Activated T-helper 1 cell treated with anti-CD3 and anti-CD28 coated beads, Interleukin-2, amount 50 U/mL, for 16 hours (primary cell): ENCODE measurements around the gene CCDC54.

Experiments
- DNase-seq, 2 donors: peaks; one replicate each; pipeline ENCODE4 v3.0.0-alpha.2; 2020; ENCODE audit warnings: low read depth in 1 of 2, low spot score in 1 of 2

The CCDC54 gene

GRCh38 chr3:107392549-107393165 is 15.4 kb downstream of the CCDC54 start:
- DNase-seq, result no peak

- no peak for DNase-seq
These were observed 17.3 kb downstream of the CCDC54 start for GRCh38 chr3:107394502-107394901.

DNA sequence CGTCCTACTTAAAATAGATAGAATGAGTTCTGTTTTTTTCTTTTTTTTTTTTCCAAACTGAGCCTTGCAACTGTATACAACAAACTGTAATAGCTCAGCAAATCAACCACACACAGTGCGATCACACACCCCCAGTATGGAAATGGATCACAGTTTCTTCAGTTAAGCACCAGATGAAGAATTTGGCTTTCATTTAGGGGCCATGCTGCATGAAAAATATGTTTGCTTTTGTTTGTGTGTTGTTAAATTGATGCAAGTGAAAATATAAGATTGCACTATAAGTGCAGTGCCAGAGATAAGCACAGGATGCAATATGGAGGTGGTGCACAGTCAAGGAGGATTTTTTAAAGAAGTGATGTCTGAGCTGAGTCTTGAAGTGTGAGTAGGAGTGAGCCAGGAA is 17.8 kb downstream of the CCDC54 start:
- no peak for DNase-seq

- DNase-seq, result no peak
These were observed 24.1 kb downstream of the CCDC54 start for GRCh38 chr3:107401301-107401700.

- DNase-seq, result no peak
These were observed 25.0 kb downstream of the CCDC54 start for GRCh38 chr3:107402214-107402613.

DNA sequence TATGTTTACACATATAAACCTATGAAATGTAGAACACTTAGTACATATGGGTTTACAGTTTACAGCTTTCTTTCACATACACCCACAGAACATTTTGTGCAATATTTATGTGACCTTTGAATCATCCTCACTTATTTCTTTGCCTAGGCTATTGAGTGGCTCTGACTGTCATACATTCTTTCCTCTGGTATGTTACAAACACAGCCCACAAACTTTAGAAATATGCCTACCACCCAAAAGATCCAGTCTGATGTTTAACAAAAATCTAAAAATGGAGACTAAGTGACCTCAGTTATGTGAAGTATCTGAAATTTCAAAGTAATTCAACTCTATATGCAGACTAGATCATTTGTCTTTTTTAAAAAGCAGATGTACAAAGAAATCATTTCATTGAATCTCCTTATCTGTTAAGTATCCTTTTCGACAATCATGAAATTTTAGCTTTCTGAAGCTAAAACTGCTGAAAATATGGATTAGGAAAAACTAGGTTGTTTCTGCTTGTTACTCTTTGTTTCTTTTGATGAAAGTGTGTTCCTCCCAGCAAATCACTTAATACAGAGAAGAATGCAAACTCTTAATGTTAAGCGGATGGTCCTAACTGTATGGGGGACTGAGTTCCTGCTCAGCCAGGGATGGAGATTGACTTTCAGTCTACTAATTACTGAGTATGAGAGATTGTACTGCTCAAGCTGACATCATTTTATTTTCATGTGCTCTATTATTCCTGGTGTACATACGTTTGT is 27.7 kb downstream of the CCDC54 start:
- no peak for DNase-seq

DNA sequence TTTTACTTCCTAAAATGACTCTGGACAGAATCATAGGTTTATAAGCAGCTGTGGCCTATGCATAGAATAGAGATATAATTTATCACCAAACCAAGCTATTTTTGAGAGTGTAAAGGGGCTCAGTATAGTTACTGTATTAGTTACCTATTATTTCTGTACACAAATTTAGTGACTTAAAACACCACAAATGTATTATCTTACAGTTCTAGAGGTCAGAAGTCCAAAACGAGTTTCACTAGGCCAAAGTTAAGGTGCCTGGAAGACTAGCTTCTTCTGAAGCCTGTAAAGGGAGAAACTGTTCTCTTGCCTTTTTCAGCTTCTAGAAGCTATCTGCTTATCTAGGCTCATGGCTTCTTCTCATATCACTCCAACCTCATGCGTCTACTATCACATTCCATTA is 30.1 kb downstream of the CCDC54 start:
- DNase-seq, result no peak

- DNase-seq, result no peak
These were observed 31.3 kb downstream of the CCDC54 start for GRCh38 chr3:107408513-107408912.

DNA sequence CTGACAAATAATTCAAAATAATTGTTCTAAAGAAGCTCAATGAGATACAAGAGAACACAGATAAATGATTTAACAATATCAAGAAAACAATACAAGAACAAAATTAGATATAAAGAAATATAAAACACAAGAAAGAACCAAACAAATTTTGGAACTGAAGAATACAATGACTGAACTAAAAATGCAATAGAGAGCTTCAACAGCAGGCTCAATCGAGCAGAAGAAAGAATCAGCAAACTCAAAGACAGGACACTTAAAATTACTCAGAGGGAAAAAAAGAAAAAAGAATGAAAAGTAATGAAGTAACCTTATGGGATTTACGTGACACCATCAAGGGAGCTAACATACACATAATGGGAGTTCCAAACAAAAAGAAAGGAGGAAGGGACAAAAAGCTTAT is 32.1 kb downstream of the CCDC54 start:
- DNase-seq, result no peak

DNA sequence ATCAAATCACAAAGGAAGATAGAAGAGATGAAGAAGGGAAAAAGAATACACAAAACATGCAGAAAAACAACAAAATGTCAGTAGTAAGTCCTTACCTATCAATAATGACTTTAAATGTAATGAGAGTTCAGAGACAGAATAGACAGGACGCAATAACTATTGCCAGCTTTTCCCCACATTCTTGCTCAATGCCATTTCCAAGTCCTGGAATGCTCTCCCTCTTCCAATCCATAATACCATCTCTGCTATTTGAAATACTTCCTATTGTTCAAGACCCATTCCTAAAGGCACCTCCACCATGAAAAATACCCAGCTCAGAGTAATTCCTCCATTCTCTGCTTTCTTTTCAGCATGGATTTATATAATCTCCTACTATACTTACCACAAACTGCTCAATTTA is 33.4 kb downstream of the CCDC54 start:
- no peak for DNase-seq

DNA sequence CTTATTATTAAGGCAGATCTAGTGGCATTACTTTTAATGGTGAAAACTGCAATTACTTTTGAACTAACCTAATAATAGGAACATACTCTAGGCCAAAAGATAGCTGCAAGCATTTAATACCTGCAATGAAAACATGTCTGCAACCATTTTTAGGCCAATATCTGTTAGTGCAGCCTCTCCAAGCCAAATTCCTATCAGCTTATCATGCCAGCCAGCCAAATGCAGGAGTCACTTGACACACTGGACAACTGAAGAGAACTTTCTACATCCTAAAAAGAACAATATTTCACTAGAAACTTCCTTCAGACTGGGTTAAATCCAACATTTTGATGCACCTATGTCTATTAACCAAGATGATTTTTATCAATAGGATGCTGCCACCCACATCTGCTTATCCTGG is 33.8 kb downstream of the CCDC54 start:
- DNase-seq, result no peak

- DNase-seq, result no peak
These were observed 34.5 kb downstream of the CCDC54 start for GRCh38 chr3:107411779-107412178.

DNA sequence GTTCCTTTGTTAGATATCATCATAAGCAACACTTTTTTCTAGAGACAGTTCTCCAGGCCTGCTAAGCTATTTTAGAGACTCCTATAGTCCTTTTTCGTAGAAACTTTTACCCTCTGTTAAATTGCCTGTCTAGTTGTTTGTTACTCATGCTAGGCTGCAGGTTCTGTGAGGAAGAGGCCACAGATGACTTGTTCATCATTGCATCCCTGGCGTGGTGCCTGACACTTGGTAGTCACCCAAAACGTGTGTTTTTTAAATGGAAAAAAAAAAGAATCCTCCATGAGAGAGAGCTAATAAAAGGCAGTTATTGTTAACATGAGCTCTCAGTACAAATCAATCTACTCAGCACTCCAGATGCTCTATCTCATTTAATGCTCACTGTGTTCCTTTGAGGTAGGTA is 35.1 kb downstream of the CCDC54 start:
- no peak for DNase-seq

- no peak for DNase-seq
These were observed 36.0 kb downstream of the CCDC54 start for GRCh38 chr3:107413264-107413663.

GRCh38 chr3:107414325-107414964 is 37.2 kb downstream of the CCDC54 start:
- DNase-seq, result no peak

DNA sequence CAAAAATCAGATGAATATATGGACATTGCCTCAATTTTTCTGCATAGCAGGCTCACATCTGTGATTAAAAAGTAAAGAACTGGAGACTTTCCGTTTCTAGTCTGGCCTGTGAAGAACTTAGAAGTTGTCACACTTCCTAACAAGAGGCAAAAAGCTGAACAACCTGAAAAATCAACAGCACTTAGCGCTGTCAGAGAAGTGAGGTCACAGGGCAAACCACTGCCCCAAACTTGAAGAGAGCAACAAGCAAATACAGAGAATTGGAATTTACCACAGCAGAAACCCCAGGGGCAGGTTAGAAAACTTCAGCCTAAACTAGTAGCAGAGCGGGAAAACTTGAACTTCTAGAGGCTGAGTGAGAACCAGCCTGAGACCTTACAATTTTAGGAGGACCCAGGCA is 38.9 kb downstream of the CCDC54 start:
- no peak for DNase-seq

GRCh38 chr3:107416886-107417285 is 39.6 kb downstream of the CCDC54 start:
- no peak for DNase-seq

DNA sequence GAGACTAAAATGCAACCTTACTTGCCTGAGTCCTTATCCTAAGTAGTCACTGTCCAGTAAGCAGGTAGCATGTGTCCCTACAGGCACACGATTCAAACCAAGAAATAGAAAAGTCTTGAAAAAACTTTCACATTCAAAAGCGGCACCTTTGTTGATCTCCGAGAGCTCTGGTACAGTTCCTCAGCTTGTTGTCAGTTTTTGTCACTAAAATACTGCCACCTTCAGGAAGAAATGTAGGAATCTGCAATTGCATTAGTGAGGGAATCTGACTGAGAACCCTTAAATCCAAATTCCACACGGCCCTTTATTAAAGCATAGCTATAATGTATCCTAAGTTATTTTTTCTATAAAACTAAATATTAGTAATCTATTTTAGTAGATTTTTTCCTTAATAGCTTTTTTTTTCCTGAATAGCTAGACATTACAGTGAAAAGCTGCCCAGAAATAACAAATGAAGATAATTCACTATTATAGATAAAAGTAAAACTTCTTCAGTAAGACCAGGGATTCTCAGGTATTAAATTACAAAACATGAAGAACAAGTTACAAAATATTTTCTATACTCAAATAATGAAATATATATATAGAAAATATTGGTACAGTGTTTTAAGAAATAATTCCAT is 44.0 kb downstream of the CCDC54 start:
- DNase-seq, result no peak

DNA sequence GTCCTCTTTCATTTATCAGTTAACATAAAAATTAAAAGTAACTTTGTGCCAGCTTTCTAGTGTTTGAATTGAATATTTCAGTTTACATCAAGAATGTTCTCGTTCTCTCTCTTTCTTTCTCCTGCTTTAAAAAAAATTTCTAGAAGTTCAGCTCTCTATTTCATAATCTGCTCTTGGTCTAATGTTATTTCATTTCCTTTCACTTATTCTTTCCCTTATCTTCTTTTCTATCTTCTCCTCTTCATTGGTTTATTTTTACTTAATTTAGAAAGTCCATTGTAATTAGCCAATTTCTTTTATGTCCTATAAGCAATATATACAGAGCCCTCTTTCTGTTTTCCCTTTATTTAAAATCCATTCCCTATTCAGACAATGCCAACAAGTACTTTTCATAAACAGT is 44.6 kb downstream of the CCDC54 start:
- DNase-seq, result no peak

DNA sequence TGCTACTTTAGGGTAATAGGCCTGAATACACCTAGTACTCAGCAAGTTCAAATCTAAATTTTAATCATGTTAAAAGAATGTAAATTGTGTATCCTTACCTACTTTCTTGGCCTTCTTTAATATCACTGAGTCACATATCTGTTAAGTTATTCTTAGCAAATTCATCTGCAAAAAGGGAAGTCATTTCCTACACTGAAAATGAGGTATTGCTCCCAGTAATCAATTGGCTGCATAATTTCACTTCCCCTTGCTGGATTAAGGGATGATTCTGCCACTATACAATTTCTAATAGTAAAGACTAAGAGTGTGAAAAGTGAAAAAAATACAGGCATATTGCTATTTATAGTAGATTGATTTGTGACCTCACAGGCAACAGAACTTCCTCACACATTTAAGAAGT is 47.8 kb downstream of the CCDC54 start:
- no peak for DNase-seq

DNA sequence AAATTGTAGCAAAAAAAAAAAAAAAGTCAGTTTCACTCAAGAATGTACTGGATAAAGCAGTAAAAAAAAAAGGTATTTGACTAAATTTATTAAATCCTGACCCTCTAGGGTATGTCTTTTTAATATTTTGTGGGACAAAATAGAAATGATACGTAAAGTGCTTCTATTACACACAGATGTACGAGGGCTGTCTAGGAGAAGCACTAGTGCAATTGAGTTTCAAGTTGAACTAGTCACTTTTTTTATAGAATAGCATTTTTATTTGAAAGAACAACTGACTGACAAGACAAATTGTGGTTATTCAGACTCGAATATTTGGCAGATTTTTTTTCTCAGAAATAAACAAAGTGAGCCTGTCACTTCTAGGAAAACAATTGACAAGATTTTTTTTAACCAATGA is 49.0 kb downstream of the CCDC54 start:
- DNase-seq, result no peak
